GM12878 (cell line): Measurements from ENCODE around the gene SLC12A3. TPM values are rescaled to one million over a fixed set of nuclear protein-coding genes. Genes with fewer than 3 reads are reported as not detected.

Experiments used
- ATF3 ChIP-seq: IDR thresholded peaks from 2 replicates; pipeline ENCODE4 v1.6.1; 2011; ENCODE audit warnings: low read depth, mild to moderate bottlenecking, low read length, moderate library complexity, borderline replicate concordance; ENCODE audit errors: extremely low read depth
- BCLAF1 ChIP-seq: fragments of 450-650 bp; IDR thresholded peaks from 2 replicates; pipeline ENCODE4 v1.6.1; 2017; ENCODE audit warnings: antibody characterized with exemption, mild to moderate bottlenecking, moderate library complexity
- BMI1 ChIP-seq: fragments of 450-650 bp; IDR thresholded peaks from 2 replicates; pipeline ENCODE4 v1.6.1; 2016; ENCODE audit warnings: mild to moderate bottlenecking, moderate library complexity, borderline replicate concordance
- E4F1 ChIP-seq: fragments of 450-650 bp; IDR thresholded peaks from 2 replicates; pipeline ENCODE4 v1.6.1; 2018; ENCODE audit warnings: borderline replicate concordance, mild to moderate bottlenecking; ENCODE audit not compliant: partially characterized antibody
- ESRRA ChIP-seq: IDR thresholded peaks from 2 replicates; pipeline ENCODE4 v1.6.1; 2012; ENCODE audit warnings: mild to moderate bottlenecking, low read length, improper control_type of control experiment
- KAT2A ChIP-seq: conservative IDR thresholded peaks from 2 replicates; pipeline ENCODE4 v1.6.1; 2011; ENCODE audit warnings: low read depth, low read length; ENCODE audit not compliant: control insufficient read depth
- MEF2A ChIP-seq: IDR thresholded peaks from 2 replicates; pipeline ENCODE4 v1.6.1; 2011; ENCODE audit warnings: low read depth, mild to moderate bottlenecking, low read length, moderate library complexity; ENCODE audit not compliant: insufficient read depth
- NKRF ChIP-seq: fragments of 450-650 bp; conservative IDR thresholded peaks from 2 replicates; pipeline ENCODE4 v1.6.1; 2017; ENCODE audit warnings: mild to moderate bottlenecking, moderate library complexity
- NR2C2 ChIP-seq: IDR thresholded peaks from 2 replicates; pipeline ENCODE4 v1.6.1; 2011; ENCODE audit warnings: borderline replicate concordance, low read depth; ENCODE audit not compliant: control insufficient read depth, insufficient read length
- RB1 ChIP-seq: fragments of 450-650 bp; formaldehyde crosslinking; IDR thresholded peaks from 2 replicates; pipeline ENCODE4 v1.6.1; 2017; ENCODE audit warnings: mild to moderate bottlenecking, borderline replicate concordance
- RCOR1 ChIP-seq: conservative IDR thresholded peaks from 2 replicates; pipeline ENCODE4 v1.6.1; 2012; ENCODE audit warnings: low read depth, low read length, improper control_type of control experiment
- RELA ChIP-seq: fragments of 450-650 bp; IDR thresholded peaks from 2 replicates; pipeline ENCODE4 v1.8.0; 2014; ENCODE audit warnings: borderline replicate concordance; ENCODE audit not compliant: partially characterized antibody
- RELB ChIP-seq: fragments of 450-650 bp; IDR thresholded peaks from 2 replicates; pipeline ENCODE4 v1.6.1; 2017; ENCODE audit warnings: low read depth, mild to moderate bottlenecking, moderate library complexity
- SREBF1 ChIP-seq: IDR thresholded peaks from 2 replicates; pipeline ENCODE4 v1.6.1; 2012; ENCODE audit warnings: mild to moderate bottlenecking, low read length
- YY1 ChIP-seq: IDR thresholded peaks from 2 replicates; pipeline ENCODE4 v1.6.1; 2011; ENCODE audit warnings: low read depth, mild to moderate bottlenecking, low read length
- polyA plus RNA-seq, 11 experiments: library from polyadenylated mRNA; depleted of rRNA in 4 of 11; unstranded in 6 of 11; stranded (reverse) in 5 of 11; fragments of >200 nt; fragmentation: Nextera tagmentation in 4 of 11; fragmentation: Illumina TruSeq in 1 of 11; extraction: Ambion mirVana in 4 of 11; extraction: Trizol in 1 of 11; gene quantifications; 1 replicate in 1 of 11; 2 replicates in 10 of 11; pipeline versions ENCODE4 v1.2.1 to v1.2.3, GENCODE V29; 2011 to 2016; ENCODE audit warnings: inconsistent platforms in 2 of 11, missing spikeins in 2 of 11, low read depth in 1 of 11
- total RNA-seq, 4 experiments: library from RNA; depleted of rRNA in 3 of 4; stranded (reverse); fragments of >200 nt in 3 of 4; fragmentation: Illumina TruSeq in 1 of 4; extraction: Trizol in 1 of 4; gene quantifications; 2 replicates each; pipeline versions ENCODE4 v1.2.1 to v1.2.3, GENCODE V29; 2013 to 2021
- TF ChIP-seq, protein P1 (sequence below): fragments of 450-650 bp; formaldehyde crosslinking; IDR thresholded peaks from 2 replicates; pipeline ENCODE4 v1.4.0; 2022; ENCODE audit warnings: mild to moderate bottlenecking, moderate library complexity

SLC12A3 gene
- total and polyA plus RNA-seq, 10 of the 15 experiments (the other 5 are each of a cell fraction or from before 2014, with no cell fraction given): 0.05 to 6.3 (median 3.1) TPM

- no peak for TF ChIP-seq E4F1
- peak; percentile 94 for TF ChIP-seq RELA
- TF ChIP-seq MEF2A: 0 out of 2 replicates have a peak, but pooled peaks have one; percentile 53
- no peak for TF ChIP-seq RCOR1
- no peak for TF ChIP-seq YY1
- TF ChIP-seq ATF3: no peak
- no peak for TF ChIP-seq KAT2A
- no peak for TF ChIP-seq BMI1
- no peak for TF ChIP-seq ESRRA
- no peak for TF ChIP-seq BCLAF1
- TF ChIP-seq RELB: peak; percentile 97
- TF ChIP-seq, protein P1, sequence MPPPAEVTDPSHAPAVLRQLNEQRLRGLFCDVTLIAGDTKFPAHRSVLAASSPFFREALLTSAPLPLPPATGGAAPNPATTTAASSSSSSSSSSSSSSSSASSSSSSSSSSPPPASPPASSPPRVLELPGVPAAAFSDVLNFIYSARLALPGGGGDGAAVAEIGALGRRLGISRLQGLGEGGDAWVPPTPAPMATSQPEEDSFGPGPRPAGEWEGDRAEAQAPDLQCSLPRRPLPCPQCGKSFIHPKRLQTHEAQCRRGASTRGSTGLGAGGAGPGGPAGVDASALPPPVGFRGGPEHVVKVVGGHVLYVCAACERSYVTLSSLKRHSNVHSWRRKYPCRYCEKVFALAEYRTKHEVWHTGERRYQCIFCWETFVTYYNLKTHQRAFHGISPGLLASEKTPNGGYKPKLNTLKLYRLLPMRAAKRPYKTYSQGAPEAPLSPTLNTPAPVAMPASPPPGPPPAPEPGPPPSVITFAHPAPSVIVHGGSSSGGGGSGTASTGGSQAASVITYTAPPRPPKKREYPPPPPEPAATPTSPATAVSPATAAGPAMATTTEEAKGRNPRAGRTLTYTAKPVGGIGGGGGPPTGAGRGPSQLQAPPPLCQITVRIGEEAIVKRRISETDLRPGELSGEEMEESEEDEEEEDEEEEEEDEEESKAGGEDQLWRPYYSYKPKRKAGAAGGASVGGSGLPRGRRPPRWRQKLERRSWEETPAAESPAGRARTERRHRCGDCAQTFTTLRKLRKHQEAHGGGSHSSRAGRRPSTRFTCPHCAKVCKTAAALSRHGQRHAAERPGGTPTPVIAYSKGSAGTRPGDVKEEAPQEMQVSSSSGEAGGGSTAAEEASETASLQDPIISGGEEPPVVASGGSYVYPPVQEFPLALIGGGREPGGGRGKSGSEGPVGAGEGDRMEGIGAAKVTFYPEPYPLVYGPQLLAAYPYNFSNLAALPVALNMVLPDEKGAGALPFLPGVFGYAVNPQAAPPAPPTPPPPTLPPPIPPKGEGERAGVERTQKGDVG (CRISPR knock-in tag): no peak
- no peak for TF ChIP-seq RB1
- TF ChIP-seq NKRF: peak; percentile 54
- no peak for TF ChIP-seq SREBF1
- no peak for TF ChIP-seq NR2C2
These were observed 66.4 kb downstream of the SLC12A3 start (continued) for GRCh38 chr16:56931271-56931891.
